Adrenal gland (tissue), 5 donors: Measurements from ENCODE around the gene GPHN.

ENCODE experiments used
- POLR2A ChIP-seq, 2 donors: fragments of 450-650 bp; IDR thresholded peaks; one replicate each; pipeline ENCODE4 v1.6.1; 2017; ENCODE audit warnings: antibody characterized with exemption in 2 of 2, mild to moderate bottlenecking in 2 of 2, moderate library complexity in 1 of 2
- TF ChIP-seq, protein P1 (sequence below), 6 experiments: fragments of 450-650 bp in 4 of 6; fragments of 200-600 bp in 2 of 6; sonication (generic) in 1 of 6; IDR thresholded peaks; 1 replicate in 5 of 6; 2 replicates in 1 of 6; pipeline versions ENCODE4 v1.5.1 to v1.8.0; 2016 to 2021; ENCODE audit warnings: antibody characterized with exemption in 6 of 6, mild to moderate bottlenecking in 2 of 6, moderate library complexity in 1 of 6
- donor health status: DM: no; HTN: no; CAD: no.

DNA sequence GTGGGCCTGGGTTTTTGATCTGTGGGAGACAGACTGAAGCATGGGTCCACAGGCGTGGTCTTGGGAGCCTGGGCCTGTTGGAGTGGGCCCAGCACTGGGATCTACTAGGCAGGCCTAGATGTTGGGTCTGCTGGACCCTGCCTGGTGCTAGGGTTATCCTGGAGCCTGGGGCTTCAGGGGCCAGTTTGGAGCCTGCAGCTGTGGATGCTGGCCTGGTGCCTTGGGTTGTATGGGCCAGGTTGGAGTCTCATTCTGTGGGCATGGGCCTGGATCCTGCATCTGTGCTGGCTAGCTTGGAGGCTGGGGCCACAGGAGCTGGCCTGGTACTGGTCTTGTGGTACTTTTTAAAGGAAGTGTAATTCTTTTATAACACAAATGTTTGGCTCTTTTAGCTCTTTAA is 68.0 kb downstream of the GPHN start:
- TF ChIP-seq, protein P1, sequence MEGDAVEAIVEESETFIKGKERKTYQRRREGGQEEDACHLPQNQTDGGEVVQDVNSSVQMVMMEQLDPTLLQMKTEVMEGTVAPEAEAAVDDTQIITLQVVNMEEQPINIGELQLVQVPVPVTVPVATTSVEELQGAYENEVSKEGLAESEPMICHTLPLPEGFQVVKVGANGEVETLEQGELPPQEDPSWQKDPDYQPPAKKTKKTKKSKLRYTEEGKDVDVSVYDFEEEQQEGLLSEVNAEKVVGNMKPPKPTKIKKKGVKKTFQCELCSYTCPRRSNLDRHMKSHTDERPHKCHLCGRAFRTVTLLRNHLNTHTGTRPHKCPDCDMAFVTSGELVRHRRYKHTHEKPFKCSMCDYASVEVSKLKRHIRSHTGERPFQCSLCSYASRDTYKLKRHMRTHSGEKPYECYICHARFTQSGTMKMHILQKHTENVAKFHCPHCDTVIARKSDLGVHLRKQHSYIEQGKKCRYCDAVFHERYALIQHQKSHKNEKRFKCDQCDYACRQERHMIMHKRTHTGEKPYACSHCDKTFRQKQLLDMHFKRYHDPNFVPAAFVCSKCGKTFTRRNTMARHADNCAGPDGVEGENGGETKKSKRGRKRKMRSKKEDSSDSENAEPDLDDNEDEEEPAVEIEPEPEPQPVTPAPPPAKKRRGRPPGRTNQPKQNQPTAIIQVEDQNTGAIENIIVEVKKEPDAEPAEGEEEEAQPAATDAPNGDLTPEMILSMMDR (IDR thresholded peaks at IDR 0.05), result no peak
- TF ChIP-seq POLR2A (IDR thresholded peaks at IDR 0.05), result no peak
